ENCODE data around the gene CD151. TPM values are rescaled to one million over a fixed set of nuclear protein-coding genes. Genes with fewer than 3 reads are reported as not detected.

The CD151 gene
- polyA plus RNA-seq, 1 of the 3 experiments (the other 2 are of a cell fraction): 922 TPM

DNA sequence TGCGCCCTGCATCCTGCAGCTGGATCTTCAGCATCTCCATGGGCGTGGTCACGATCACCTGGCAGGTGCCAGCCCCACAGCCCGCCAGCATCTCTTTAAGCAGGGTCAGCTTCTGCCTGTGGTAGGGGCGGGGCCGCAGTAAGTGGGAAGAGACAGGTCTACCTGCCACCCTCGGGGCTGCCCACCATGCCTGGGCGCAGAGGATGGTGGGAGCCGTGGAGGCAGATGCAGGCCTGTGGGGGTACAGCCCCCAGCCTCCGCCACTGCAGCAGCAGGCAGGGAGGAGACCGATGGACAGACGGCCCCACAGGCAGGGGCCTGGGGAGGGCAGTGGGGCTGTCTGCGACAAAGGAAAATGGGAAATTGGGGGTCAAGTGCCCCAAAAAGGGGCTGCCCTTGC, 39.9 kb upstream of the CD151 start:
- no peak overlapping the region for H3K4me2 ChIP-seq
- ChIA-PET POLR2A (interaction anchor here (1.0 kb wide), 1 partner anchor 16 kb away, joined by 3 read pairs; the partner anchor contains the start of gene GATD1), CTCF (interaction anchor here (6.3 kb wide), 1 partner anchor 9 kb away, joined by 43 read pairs; no protein-coding TSS in a partner anchor)
- peaks cover 8 to 48% of the 10 kb centered on the region in 2 experiments; a peak in 2 of 4 replicates for H3K4me1 ChIP-seq (ENCODE audit: control insufficient read depth in 1 of 2, insufficient read depth in 2 of 2, low read depth in 1 of 2, low read length in 1 of 2)
- H3K27ac ChIP-seq (ENCODE audit: low read depth in 2 of 2, low read length in 1 of 2): no peak overlapping the region; a peak in 1 of 4 replicates
- no peak for DNase-seq
- no peak for TF ChIP-seq GABPA (IDR thresholded peaks at IDR 0.05; ENCODE audit: low read depth)
- no peak for TF ChIP-seq GATA2 (CRISPR knock-in tag; IDR thresholded peaks at IDR 0.05)
- TF ChIP-seq, protein P1, sequence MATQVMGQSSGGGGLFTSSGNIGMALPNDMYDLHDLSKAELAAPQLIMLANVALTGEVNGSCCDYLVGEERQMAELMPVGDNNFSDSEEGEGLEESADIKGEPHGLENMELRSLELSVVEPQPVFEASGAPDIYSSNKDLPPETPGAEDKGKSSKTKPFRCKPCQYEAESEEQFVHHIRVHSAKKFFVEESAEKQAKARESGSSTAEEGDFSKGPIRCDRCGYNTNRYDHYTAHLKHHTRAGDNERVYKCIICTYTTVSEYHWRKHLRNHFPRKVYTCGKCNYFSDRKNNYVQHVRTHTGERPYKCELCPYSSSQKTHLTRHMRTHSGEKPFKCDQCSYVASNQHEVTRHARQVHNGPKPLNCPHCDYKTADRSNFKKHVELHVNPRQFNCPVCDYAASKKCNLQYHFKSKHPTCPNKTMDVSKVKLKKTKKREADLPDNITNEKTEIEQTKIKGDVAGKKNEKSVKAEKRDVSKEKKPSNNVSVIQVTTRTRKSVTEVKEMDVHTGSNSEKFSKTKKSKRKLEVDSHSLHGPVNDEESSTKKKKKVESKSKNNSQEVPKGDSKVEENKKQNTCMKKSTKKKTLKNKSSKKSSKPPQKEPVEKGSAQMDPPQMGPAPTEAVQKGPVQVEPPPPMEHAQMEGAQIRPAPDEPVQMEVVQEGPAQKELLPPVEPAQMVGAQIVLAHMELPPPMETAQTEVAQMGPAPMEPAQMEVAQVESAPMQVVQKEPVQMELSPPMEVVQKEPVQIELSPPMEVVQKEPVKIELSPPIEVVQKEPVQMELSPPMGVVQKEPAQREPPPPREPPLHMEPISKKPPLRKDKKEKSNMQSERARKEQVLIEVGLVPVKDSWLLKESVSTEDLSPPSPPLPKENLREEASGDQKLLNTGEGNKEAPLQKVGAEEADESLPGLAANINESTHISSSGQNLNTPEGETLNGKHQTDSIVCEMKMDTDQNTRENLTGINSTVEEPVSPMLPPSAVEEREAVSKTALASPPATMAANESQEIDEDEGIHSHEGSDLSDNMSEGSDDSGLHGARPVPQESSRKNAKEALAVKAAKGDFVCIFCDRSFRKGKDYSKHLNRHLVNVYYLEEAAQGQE (IDR thresholded peaks at IDR 0.05; ENCODE audit: low read depth, low read length): no peak
- TF ChIP-seq SMC3 (IDR thresholded peaks at IDR 0.05; ENCODE audit: low read depth, low read length): no peak
- TF ChIP-seq RFX5 (IDR thresholded peaks at IDR 0.05; ENCODE audit: low read length): no peak
- no peak for TF ChIP-seq ZBTB33 (IDR thresholded peaks at IDR 0.05; ENCODE audit: borderline replicate concordance, low read depth)
- no peak for TF ChIP-seq CTCF (IDR thresholded peaks at IDR 0.05)
- no peak for TF ChIP-seq EZH2phosphoT487 (IDR thresholded peaks at IDR 0.05; ENCODE audit: borderline replicate concordance, low read depth)
- H3K27me3 ChIP-seq (ENCODE audit: insufficient read depth): no peaks in the 10 kb centered on the region
- no peak overlapping the region for H3K9ac ChIP-seq
- H3K79me2 ChIP-seq (ENCODE audit: insufficient read depth): peaks cover 20% of the 10 kb centered on the region
- no peaks in the 10 kb centered on the region for H3K9me3 ChIP-seq
- no peak overlapping the region for H2AFZ ChIP-seq (ENCODE audit: low read depth)
- no peaks in the 10 kb centered on the region for H4K20me1 ChIP-seq (ENCODE audit: insufficient read depth)
- H3K36me3 ChIP-seq (replicated peaks in 1 of 2; ENCODE audit: control insufficient read depth in 1 of 2, insufficient read depth in 2 of 2, low read length in 1 of 2): peaks cover 0 to 30% of the 10 kb centered on the region in 2 experiments
- H3K9me2 ChIP-seq: no peaks in the 10 kb centered on the region
- H3F3A ChIP-seq (replicated peaks; ENCODE audit: insufficient read depth): peaks cover 18% of the 10 kb centered on the region
- H3K4me3 ChIP-seq (ENCODE audit: low read depth in 2 of 2, low read length in 1 of 2): no peak overlapping the region
- WGBS (ENCODE audit: low lambda C conversion rate): 93% methylated on average over 11 of the region's 13 CpGs

All from SK-N-SH (cell line).